HepG2 (cell line): ENCODE measurements around the gene SCAANT1. TPM values are rescaled to one million over a fixed set of nuclear protein-coding genes. Genes with fewer than 3 reads are reported as not detected.

Experiments used
- CBX5 ChIP-seq: sonication (generic); formaldehyde crosslinking; IDR thresholded peaks from 2 replicates; pipeline ENCODE4 v1.4.0; 2020; ENCODE audit warnings: missing genetic modification reagents, borderline replicate concordance
- CEBPB ChIP-seq: IDR thresholded peaks from 2 replicates; pipeline ENCODE4 v1.6.1; 2011; ENCODE audit warnings: low read depth, low read length, improper control_type of control experiment, borderline replicate concordance
- CSRNP2 ChIP-seq: sonication (generic); formaldehyde crosslinking; conservative IDR thresholded peaks from 2 replicates; pipeline ENCODE4 v1.8.0; 2022; ENCODE audit warnings: low read depth, missing genetic modification reagents
- FOXA3 ChIP-seq: IDR thresholded peaks from 2 replicates; pipeline ENCODE4 v1.6.1; 2016; ENCODE audit warnings: missing genetic modification reagents, missing compliant biosample characterization
- HHEX ChIP-seq: IDR thresholded peaks from 2 replicates; pipeline ENCODE4 v1.6.1; 2016; ENCODE audit warnings: control low read depth
- HMG20B ChIP-seq: conservative IDR thresholded peaks from 2 replicates; pipeline ENCODE4 v1.6.1; 2016; ENCODE audit warnings: missing genetic modification reagents, missing compliant biosample characterization
- KDM2A ChIP-seq: sonication (generic); formaldehyde crosslinking; IDR thresholded peaks from 2 replicates; pipeline ENCODE4 v1.4.0; 2020; ENCODE audit warnings: low read depth, missing genetic modification reagents, borderline replicate concordance
- LRRFIP1 ChIP-seq: sonication (generic); formaldehyde crosslinking; conservative IDR thresholded peaks from 2 replicates; pipeline ENCODE4 v1.4.0; 2020; ENCODE audit warnings: missing genetic modification reagents
- NAIF1 ChIP-seq: sonication (generic); formaldehyde crosslinking; IDR thresholded peaks from 2 replicates; pipeline ENCODE4 v1.5.0; 2020; ENCODE audit warnings: mild to moderate bottlenecking, missing genetic modification reagents, borderline replicate concordance
- NCOA5 ChIP-seq: sonication (generic); formaldehyde crosslinking; IDR thresholded peaks from 2 replicates; pipeline ENCODE4 v1.4.0; 2020; ENCODE audit warnings: missing genetic modification reagents
- SP1 ChIP-seq, 2 experiments: fragments of 450-650 bp in 1 of 2; sonication (generic) in 1 of 2; formaldehyde crosslinking in 1 of 2; IDR thresholded peaks; 2 replicates each; pipeline versions ENCODE4 v1.4.0 to v1.6.1; 2016 to 2020; ENCODE audit warnings: missing genetic modification reagents in 1 of 2
- SSRP1 ChIP-seq: IDR thresholded peaks from 2 replicates; pipeline ENCODE4 v1.6.1; 2016; ENCODE audit warnings: control low read depth
- TBX3 ChIP-seq: fragments of 450-650 bp; IDR thresholded peaks from 2 replicates; pipeline ENCODE4 v1.6.1; 2017; ENCODE audit warnings: antibody characterized with exemption, mild to moderate bottlenecking, inconsistent platforms, borderline replicate concordance
- ZBTB7B ChIP-seq: sonication (generic); formaldehyde crosslinking; IDR thresholded peaks from 2 replicates; pipeline ENCODE4 v1.4.0; 2020; ENCODE audit warnings: missing genetic modification reagents
- ZFAT ChIP-seq: sonication (generic); formaldehyde crosslinking; conservative IDR thresholded peaks from 2 replicates; pipeline ENCODE4 v1.8.1; 2023; ENCODE audit warnings: missing genetic modification reagents, inconsistent platforms
- ZFX ChIP-seq: sonication (generic); formaldehyde crosslinking; IDR thresholded peaks from 2 replicates; pipeline ENCODE4 v1.4.0; 2020; ENCODE audit warnings: mild to moderate bottlenecking, low read depth, missing genetic modification reagents, moderate library complexity
- ZFYVE20 ChIP-seq: sonication (generic); formaldehyde crosslinking; IDR thresholded peaks from 2 replicates; pipeline ENCODE4 v1.8.0; 2023; ENCODE audit warnings: low read depth, mild to moderate bottlenecking, moderate library complexity, missing genetic modification reagents, borderline replicate concordance
- ZNF274 ChIP-seq: sonication (generic); formaldehyde crosslinking; IDR thresholded peaks from 2 replicates; pipeline ENCODE4 v1.5.1; 2020; ENCODE audit warnings: mild to moderate bottlenecking, missing genetic modification reagents
- ZNF317 ChIP-seq: sonication (generic); formaldehyde crosslinking; IDR thresholded peaks from 2 replicates; pipeline ENCODE4 v1.5.0; 2020; ENCODE audit warnings: mild to moderate bottlenecking, missing genetic modification reagents
- ZNF362 ChIP-seq: sonication (generic); formaldehyde crosslinking; IDR thresholded peaks from 2 replicates; pipeline ENCODE4 v1.4.0; 2020; ENCODE audit warnings: missing genetic modification reagents, mild to moderate bottlenecking, borderline replicate concordance
- ZNF629 ChIP-seq: sonication (generic); formaldehyde crosslinking; conservative IDR thresholded peaks from 2 replicates; pipeline ENCODE4 v1.5.0; 2020; ENCODE audit warnings: missing genetic modification reagents
- ZNF644 ChIP-seq: IDR thresholded peaks from 2 replicates; pipeline ENCODE4 v1.6.1; 2016; ENCODE audit warnings: low read depth
- ZNF652 ChIP-seq: IDR thresholded peaks from 2 replicates; pipeline ENCODE4 v1.6.1; 2016; ENCODE audit warnings: low read depth, borderline replicate concordance
- ZNF772 ChIP-seq: sonication (generic); formaldehyde crosslinking; IDR thresholded peaks from 2 replicates; pipeline ENCODE4 v1.5.0; 2020; ENCODE audit warnings: mild to moderate bottlenecking, missing genetic modification reagents
- polyA plus RNA-seq, 8 experiments: library from polyadenylated mRNA; depleted of rRNA in 3 of 8; stranded (reverse) in 7 of 8; unstranded in 1 of 8; fragments of >200 nt; fragmentation: Illumina TruSeq in 4 of 8; extraction: Trizol in 4 of 8; gene quantifications; 2 replicates each; pipeline versions ENCODE4 v1.2.1 to v1.2.3, GENCODE V29; 2011 to 2016; ENCODE audit warnings: low read depth in 4 of 8, missing spikeins in 1 of 8, mixed read lengths in 1 of 8; ENCODE audit not compliant: insufficient read depth in 1 of 8
- total RNA-seq, 5 experiments: library from RNA; depleted of rRNA; stranded (reverse); fragments of >200 nt; fragmentation: Illumina TruSeq; extraction: Trizol; gene quantifications; 2 replicates each; pipeline ENCODE4 v1.2.3, GENCODE V29; 2016; ENCODE audit warnings: low read depth in 1 of 5

SCAANT1 gene
- total and polyA plus RNA-seq, 2 of the 13 experiments (the other 11 are each of a cell fraction or from before 2014, with no cell fraction given) = not detected

- no peak for TF ChIP-seq CSRNP2 (CRISPR knock-in tag)
- TF ChIP-seq SSRP1 (CRISPR knock-in tag) = no peak
- peak; percentile 74 for TF ChIP-seq ZFX (CRISPR knock-in tag)
- TF ChIP-seq HHEX (CRISPR knock-in tag) = no peak
- TF ChIP-seq SP1 (IDR thresholded peaks at IDR 0.05) = no peak
- TF ChIP-seq SP1 (CRISPR knock-in tag; IDR thresholded peaks at IDR 0.05) = no peak
- TF ChIP-seq HMG20B (CRISPR knock-in tag) = no peak
- TF ChIP-seq ZFAT (CRISPR knock-in tag) = no peak
- no peak for TF ChIP-seq ZFYVE20 (CRISPR knock-in tag)
- TF ChIP-seq CEBPB = no peak
- TF ChIP-seq LRRFIP1 (CRISPR knock-in tag) = no peak
- no peak for TF ChIP-seq NAIF1 (CRISPR knock-in tag)
- no peak; the same call in none of the 2 replicates for TF ChIP-seq FOXA3 (CRISPR knock-in tag)
- no peak for TF ChIP-seq ZNF644 (CRISPR knock-in tag)
- TF ChIP-seq ZNF772 = peak; percentile 55; the same call in 1 of the 2 replicates
- no peak for TF ChIP-seq ZNF652
- TF ChIP-seq ZBTB7B = no peak; the same call in 1 of the 2 replicates
- TF ChIP-seq ZNF317 (CRISPR knock-in tag) = peak; percentile 43; the same call in 1 of the 2 replicates
- TF ChIP-seq ZNF362 (CRISPR knock-in tag) = no peak
- TF ChIP-seq ZNF274 (CRISPR knock-in tag) = peak; percentile 58; the same call in 1 of the 2 replicates
- TF ChIP-seq ZNF629 (CRISPR knock-in tag) = no peak
- no peak for TF ChIP-seq CBX5 (CRISPR knock-in tag)
- TF ChIP-seq NCOA5 (CRISPR knock-in tag) = no peak
- peak; percentile 74 for TF ChIP-seq KDM2A (CRISPR knock-in tag)
- peak; percentile 37; the same call in 1 of the 2 replicates for TF ChIP-seq TBX3
Measured at GRCh38 chr3:63911873-63912767, at the start of gene SCAANT1 (continued).
